Stimulated activated CD4-positive, alpha-beta T cell treated with anti-CD3 and anti-CD28 coated beads, Interleukin-4, amount 100 ng/mL, for 1 hour (primary cell): ENCODE results near the gene ARL15.

Source experiments
- DNase-seq: peaks from one replicate; pipeline ENCODE4 v3.0.0-alpha.2; 2020

ARL15 gene

DNA sequence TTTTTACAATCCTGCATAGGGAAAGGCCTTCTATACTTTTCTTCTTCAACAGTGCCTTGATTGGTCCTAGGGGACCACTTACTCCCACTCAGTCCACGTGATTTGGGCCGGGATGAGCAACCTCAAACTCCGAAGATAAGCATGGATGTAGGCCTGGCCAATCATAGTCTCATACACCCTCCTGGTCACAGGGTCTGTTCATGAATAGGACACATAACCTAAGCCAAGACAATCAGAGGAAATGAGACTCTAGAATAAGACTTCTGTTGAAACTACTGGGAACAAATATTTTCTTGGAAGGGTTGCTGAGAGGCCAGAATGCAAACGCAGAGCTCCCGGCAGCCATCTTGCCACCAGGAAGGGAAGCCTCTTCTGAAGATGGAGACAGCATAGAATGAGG is 68.1 kb downstream of the ARL15 start:
- DNase-seq: no peak

GRCh38 chr5:54234304-54234933 is 76.0 kb downstream of the ARL15 start:
- DNase-seq: no peak

DNA sequence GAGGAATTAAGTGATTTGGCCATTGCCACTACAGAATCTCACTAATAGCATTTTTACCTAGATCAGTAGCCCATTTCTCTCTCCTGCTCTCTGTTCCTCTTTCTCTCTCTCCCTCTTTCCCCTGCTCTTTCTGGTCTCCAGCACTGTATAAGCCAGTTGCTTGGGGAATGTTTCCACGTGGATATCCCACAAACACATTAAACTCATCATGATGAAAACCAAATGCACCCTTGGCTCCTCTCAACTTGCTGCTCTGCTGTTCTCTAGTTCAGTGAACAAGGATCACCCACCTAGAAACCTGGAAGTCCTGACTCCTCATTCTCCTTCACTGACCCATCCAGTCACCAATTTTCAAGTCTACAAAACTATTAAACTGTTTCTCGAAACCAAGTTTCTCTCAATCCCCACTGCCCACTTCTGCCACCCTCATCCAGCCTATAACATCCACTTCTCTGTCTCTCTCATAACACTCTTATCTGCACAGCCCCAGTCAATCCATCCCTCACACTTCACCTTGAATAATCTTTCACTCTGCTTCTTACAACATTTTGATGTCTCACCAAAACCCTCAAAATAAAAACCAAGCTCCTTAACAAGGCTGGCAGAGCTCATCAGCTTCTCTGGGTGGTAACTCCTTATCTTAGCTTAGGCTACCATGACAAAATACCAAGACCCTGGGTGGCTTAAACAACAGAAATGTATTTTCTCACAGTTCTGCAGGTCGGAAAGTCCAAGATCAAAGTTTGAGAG is 79.3 kb downstream of the ARL15 start:
- no peak for DNase-seq

- peak; percentile 76 for DNase-seq
Observed at GRCh38 chr5:54229041-54229780, 81.2 kb downstream of the ARL15 start.

DNA sequence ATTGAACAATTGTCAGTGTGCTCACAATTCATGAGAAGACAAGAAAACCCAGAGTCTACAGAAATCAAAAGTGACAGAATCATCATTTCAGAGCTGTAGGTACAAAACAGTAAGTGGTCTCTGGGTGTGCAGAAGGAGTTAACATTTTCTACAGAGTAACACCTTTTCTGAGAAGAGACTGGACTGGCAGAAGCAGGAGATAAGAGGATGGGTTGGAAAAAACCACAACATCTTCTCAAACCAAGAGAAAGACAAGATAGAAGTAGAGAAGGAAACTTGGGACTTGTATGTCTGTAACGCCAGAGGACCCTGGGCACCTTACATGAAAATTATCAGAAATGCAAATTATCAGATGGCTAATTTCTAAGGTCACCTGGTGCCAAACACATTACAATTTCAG is 82.6 kb downstream of the ARL15 start:
- DNase-seq: no peak

DNA sequence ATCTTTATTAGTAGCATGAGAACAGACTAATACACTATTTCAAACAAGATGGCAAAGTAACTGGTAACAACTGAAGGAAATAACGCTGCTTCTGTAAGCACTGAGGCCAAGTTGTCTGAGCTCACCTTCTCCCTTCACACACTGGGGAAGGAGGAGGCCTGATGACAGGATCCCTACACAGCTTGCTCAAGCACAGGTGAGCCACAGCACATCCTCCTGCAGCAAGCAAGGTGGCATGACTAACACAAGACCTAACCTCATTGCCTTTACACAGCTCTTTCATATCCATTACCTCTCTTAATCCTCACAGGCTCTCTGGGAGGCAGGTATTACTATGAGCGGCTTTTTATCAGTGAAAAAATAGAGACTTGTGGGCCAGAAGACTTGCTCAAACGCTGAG is 83.3 kb downstream of the ARL15 start:
- no peak for DNase-seq

DNA sequence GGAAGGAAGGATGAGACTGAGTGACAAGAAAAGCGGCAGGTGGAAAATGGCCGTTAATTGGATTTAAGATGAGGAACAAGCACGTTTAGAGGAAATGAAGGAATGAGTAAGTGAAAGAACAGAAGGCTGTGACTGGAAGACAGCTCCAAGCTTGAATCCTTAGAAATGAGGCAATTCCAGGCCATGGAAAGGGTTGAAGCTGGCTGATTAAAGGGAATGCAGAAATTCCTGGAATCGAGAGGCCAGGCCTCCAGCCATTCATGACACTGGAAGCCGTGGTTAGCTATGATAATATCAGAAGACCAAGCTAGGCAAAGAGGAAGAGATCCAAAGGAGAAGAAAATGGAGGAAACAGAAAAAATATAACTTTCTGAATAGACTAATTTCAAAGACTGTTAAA is 84.2 kb downstream of the ARL15 start:
- no peak for DNase-seq

DNA sequence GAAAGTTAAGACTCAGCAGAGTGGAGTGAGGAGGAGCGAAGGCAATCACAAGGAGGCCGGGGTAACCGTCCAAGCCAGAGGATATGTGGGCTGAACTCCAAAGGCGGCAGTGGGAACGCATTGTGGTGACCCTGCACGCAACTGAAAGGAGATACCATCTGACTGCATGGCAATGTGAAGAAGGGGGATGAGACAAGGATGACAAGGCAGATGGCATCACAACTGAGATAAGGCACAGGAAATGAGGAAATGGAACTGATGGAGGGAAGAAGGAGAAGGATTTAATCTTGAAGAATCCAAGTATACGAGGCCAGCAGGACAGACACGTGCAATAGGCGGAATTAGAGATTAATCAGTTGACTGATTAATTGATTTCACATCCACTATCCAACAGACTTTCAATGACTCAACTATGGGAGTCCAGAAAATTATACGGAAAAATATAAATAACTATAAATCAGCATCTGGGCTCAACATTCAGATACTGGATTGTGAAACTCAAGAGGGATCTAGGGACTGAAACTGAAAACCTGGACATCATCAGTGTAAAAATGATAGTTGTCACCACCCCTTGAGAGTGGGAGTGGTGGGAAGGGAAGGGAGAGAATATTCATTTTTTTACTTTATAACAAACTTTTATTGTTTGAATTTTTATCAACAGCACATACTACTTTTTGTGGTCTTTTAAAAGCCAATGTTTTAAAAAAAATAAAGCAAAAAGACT is 86.1 kb downstream of the ARL15 start:
- DNase-seq: no peak

- no peak for DNase-seq
Observed at GRCh38 chr5:54222336-54222735, 88.0 kb downstream of the ARL15 start.

DNA sequence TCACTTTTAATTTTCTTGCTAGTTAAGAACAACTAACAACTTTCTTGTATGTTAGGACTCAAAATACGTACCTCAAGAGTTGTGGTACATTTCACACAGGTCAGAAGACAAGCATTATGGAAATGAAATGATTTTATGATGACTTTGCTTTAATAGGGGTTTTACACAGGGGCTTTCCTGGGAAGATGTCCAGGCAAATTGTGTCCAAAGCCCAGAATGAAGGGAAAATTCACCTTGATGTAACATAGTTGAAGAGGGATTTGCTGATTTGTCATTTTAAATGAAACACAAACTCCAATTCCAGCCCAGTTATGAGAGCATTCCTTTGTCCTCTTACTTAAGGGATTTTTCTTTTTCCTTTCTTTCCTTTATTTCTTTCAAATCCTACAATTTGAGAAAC is 89.2 kb downstream of the ARL15 start:
- DNase-seq: no peak

DNA sequence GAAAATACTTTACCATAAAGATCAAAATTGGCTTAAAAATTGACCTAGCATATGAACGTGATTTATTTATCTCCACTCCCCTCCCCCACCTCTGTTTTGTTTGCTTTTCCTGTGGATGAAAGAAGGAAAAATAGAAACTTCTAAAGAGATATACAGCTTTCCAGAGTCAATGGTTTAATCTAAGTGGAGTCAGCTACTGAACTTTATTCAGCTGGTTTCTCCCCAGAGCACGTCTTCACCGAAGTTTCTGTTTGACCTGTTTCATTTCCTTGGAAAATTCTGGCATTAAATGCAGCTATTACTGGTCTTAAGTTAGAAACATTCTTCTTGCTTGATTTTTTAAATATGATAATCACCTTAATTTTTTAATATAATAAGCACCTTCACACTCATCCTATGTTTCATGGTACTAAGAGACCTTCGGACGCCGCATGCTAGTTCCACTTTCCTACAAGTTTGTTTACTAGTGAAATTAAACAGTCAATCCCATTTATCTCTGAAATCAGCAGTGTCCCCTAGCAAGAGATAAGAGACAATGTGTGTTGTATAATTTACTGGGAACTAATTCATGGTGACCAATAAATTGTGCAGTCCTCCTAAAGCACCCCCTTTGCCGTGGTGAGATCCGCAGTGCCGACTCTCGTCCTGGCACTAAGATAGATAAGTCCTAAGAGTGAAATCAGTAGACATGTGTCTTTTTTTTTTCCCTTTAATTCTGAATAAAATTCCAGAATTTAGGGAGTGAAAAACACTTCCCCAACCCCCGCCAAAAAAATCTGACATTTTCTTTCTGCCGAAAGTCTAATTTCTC is 89.9 kb downstream of the ARL15 start:
- DNase-seq: no peak

- DNase-seq: no peak
Observed at GRCh38 chr5:54217826-54218503, 92.4 kb downstream of the ARL15 start.

GRCh38 chr5:54215233-54215736 is 95.1 kb downstream of the ARL15 start:
- DNase-seq: no peak

- no peak for DNase-seq
Observed at GRCh38 chr5:54214722-54215121, 95.7 kb downstream of the ARL15 start.

- DNase-seq: no peak
Observed at GRCh38 chr5:54212331-54212730, 98.0 kb downstream of the ARL15 start.

DNA sequence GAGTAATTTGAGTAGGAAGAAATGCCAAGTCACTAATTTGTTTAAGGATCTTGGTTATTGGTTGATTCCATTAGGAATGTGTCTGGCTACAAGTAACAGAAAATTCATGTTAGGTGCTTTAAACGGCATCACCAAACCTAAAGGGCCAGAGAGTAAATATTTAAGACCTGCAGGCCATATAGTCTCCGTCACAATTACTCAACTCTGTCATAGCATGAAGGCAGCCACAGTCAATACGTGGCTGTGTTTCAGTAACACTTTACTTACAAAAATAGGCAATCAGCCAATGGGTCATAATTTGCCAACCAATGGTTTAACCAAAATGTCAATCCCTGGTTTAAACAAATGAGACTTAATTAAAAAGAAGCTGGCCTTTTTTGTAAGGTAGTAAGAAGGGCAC is 98.5 kb downstream of the ARL15 start:
- DNase-seq: no peak

- DNase-seq: no peak
Observed at GRCh38 chr5:54207566-54207965, 102.8 kb downstream of the ARL15 start.

GRCh38 chr5:54206580-54207229 is 103.7 kb downstream of the ARL15 start:
- DNase-seq: no peak

GRCh38 chr5:54205918-54206317 is 104.5 kb downstream of the ARL15 start:
- DNase-seq: no peak

DNA sequence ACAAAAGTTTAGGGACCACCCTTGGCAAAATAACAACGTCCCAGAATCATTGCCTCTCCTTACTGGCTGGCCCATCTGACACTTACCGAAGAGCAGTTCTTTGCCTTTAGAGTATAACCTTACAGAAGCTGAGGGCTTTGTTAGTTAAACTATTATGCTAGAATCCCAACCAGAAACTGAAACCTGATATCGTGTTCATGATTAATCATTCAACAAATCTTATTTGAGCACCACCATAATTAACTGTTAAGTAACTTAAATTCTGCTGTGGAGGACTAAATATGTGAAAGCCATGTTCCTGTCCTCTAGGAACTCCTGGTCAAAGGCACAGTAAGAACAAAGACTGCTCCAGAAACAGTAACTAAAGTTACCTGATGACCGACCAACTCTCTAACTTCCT is 104.9 kb downstream of the ARL15 start:
- DNase-seq: no peak

DNA sequence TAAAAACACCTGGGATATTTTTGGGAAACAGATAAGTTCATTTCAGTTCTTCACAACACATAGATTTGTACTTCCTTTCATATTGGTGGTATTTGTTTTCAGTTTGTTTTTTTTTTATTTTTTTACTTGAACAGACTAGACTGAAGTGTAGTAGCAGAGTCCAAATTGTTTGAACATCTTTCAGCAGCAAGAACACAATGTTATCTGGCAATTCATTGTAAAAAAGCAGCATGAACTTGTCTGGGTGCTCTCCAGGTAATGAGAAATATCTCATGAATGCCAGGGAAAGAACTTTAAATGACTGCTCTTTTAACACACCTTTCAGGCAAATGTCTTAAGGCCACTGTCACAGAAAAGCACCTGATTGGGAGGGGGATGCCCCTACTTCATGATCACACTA is 113.4 kb downstream of the ARL15 start:
- DNase-seq: no peak
